Liver (tissue), 9 donors: ENCODE results near the gene RGL1. TPM values are rescaled to one million over a fixed set of nuclear protein-coding genes. Genes with fewer than 3 reads are reported as not detected.

Experiments used
- DNase-seq: peaks from one replicate; pipeline ENCODE4 v3.0.0-alpha.2; 2017; ENCODE audit warnings: low spot score
- H3K27ac ChIP-seq, 2 donors: one replicate each; pipeline ENCODE4 v1.7.0; 2013; ENCODE audit warnings: inconsistent platforms in 2 of 2, low read length in 2 of 2, control low read depth in 1 of 2, low read depth in 1 of 2, mild to moderate bottlenecking in 1 of 2
- H3K27me3 ChIP-seq, 4 donors: one replicate each; pipeline versions ENCODE4 v1.6.1 to v1.7.0; 2013; ENCODE audit warnings: low read length in 3 of 4, inconsistent platforms in 1 of 4, mild to moderate bottlenecking in 1 of 4, moderate library complexity in 1 of 4; ENCODE audit not compliant: control insufficient read depth in 4 of 4, insufficient read depth in 4 of 4
- H3K36me3 ChIP-seq, 4 donors: one replicate each; pipeline versions ENCODE4 v1.6.1 to v1.7.0; 2013; ENCODE audit warnings: low read length in 3 of 4, mild to moderate bottlenecking in 3 of 4, low read depth in 1 of 4, moderate library complexity in 1 of 4; ENCODE audit not compliant: control insufficient read depth in 4 of 4, insufficient read depth in 3 of 4
- H3K4me1 ChIP-seq, 4 donors: one replicate each; pipeline versions ENCODE4 v1.6.1 to v1.7.0; 2013; ENCODE audit warnings: low read length in 3 of 4, mild to moderate bottlenecking in 3 of 4, moderate library complexity in 1 of 4; ENCODE audit not compliant: control insufficient read depth in 4 of 4, insufficient read depth in 4 of 4
- H3K4me3 ChIP-seq, 3 donors: one replicate each; pipeline versions ENCODE4 v1.6.1 to v1.7.0; 2013; ENCODE audit warnings: low read length in 3 of 3, control low read depth in 1 of 3, low read depth in 1 of 3, mild to moderate bottlenecking in 1 of 3
- H3K9ac ChIP-seq, 2 donors: one replicate each; pipeline ENCODE4 v1.7.0; 2013; ENCODE audit warnings: low read length in 2 of 2, mild to moderate bottlenecking in 2 of 2, moderate library complexity in 2 of 2, control low read depth in 1 of 2, low read depth in 1 of 2
- H3K9me3 ChIP-seq, 4 donors: one replicate each; pipeline versions ENCODE4 v1.6.1 to v1.7.0; 2013; ENCODE audit warnings: low read length in 3 of 4; ENCODE audit not compliant: control insufficient read depth in 4 of 4
- EGR1 ChIP-seq, 2 donors: IDR thresholded peaks; 2 replicates each; pipeline ENCODE4 v1.6.1; 2016 to 2018; ENCODE audit warnings: antibody characterized with exemption in 2 of 2, low read depth in 2 of 2
- FOXA1 ChIP-seq: IDR thresholded peaks from 2 replicates; pipeline ENCODE4 v1.6.1; 2016; ENCODE audit warnings: antibody characterized with exemption
- HNF4A ChIP-seq, 2 donors: conservative IDR thresholded peaks; 2 replicates each; pipeline ENCODE4 v1.6.1; 2016; ENCODE audit warnings: antibody characterized with exemption in 2 of 2, mild to moderate bottlenecking in 2 of 2
- HNF4G ChIP-seq: IDR thresholded peaks from 2 replicates; pipeline ENCODE4 v1.6.1; 2016; ENCODE audit warnings: antibody characterized with exemption
- JUND ChIP-seq, 2 donors: IDR thresholded peaks; 2 replicates each; pipeline ENCODE4 v1.6.1; 2016; ENCODE audit warnings: antibody characterized with exemption in 2 of 2
- NR2F2 ChIP-seq: IDR thresholded peaks from 2 replicates; pipeline ENCODE4 v1.6.1; 2016; ENCODE audit warnings: antibody characterized with exemption
- SP1 ChIP-seq: IDR thresholded peaks from 2 replicates; pipeline ENCODE4 v1.6.1; 2018; ENCODE audit warnings: antibody characterized with exemption, mild to moderate bottlenecking
- TAF1 ChIP-seq: conservative IDR thresholded peaks from 2 replicates; pipeline ENCODE4 v1.6.1; 2016; ENCODE audit warnings: antibody characterized with exemption, mild to moderate bottlenecking
- YY1 ChIP-seq: IDR thresholded peaks from 2 replicates; pipeline ENCODE4 v1.6.1; 2016; ENCODE audit warnings: antibody characterized with exemption, mild to moderate bottlenecking
- WGBS: extraction: QIAGEN DNeasy Blood & Tissue Kit; methylation state at CpG from one replicate; pipeline ENCODE4 v1.1.7; 2013; 5-methylcytosine and 5-hydroxymethylcytosine counted together
- polyA plus RNA-seq, 2 donors: library from polyadenylated mRNA; stranded (reverse) in 1 of 2; unstranded in 1 of 2; fragments of 200-250 nt in 1 of 2; fragments of >200 nt in 1 of 2; fragmentation: Nextera tagmentation in 1 of 2; extraction: Ambion mirVana in 1 of 2; gene quantifications; one replicate each; pipeline versions ENCODE4 v1.2.1 to v1.2.3, GENCODE V29; 2013 to 2015
- total RNA-seq, 2 donors: library from RNA; depleted of rRNA; stranded (reverse); fragments of >200 nt; gene quantifications; one replicate each; pipeline ENCODE4 v1.2.3, GENCODE V29; 2014
- TF ChIP-seq, protein P1 (sequence below): IDR thresholded peaks from 2 replicates; pipeline ENCODE4 v1.6.1; 2016; ENCODE audit warnings: antibody characterized with exemption
- TF ChIP-seq, protein P2 (sequence below): IDR thresholded peaks from 2 replicates; pipeline ENCODE4 v1.6.1; 2016; ENCODE audit warnings: antibody characterized with exemption
- TF ChIP-seq, protein P3 (sequence below): IDR thresholded peaks from 2 replicates; pipeline ENCODE4 v1.6.1; 2016; ENCODE audit warnings: antibody characterized with exemption
- TF ChIP-seq, protein P4 (sequence below): IDR thresholded peaks from 2 replicates; pipeline ENCODE4 v1.6.1; 2016; ENCODE audit warnings: antibody characterized with exemption, mild to moderate bottlenecking
- TF ChIP-seq, protein P5 (sequence below): fragments of 150-350 bp; IDR thresholded peaks from 2 replicates; pipeline ENCODE4 v1.5.1; 2017; ENCODE audit warnings: improper control_type of control experiment, low read depth, low read length; ENCODE audit not compliant: missing input control
- donor health status: healthy.
- donor health status: healthy.
- donor health status: healthy.
- donor health status: healthy.
- donor health status: healthy.

The RGL1 gene
- total and polyA plus RNA-seq, 4 donors: 3.9 to 15.3 (median 8.9) TPM

GRCh38 chr1:183879966-183880365 is 75.0 kb downstream of the RGL1 start:
- H3K9ac ChIP-seq: no peak overlapping the region
- H3K27me3 ChIP-seq: no peaks in the 10 kb centered on the region
- no peak for DNase-seq
- peaks cover 0 to 10% (median 2%) of the 10 kb centered on the region in 4 donors for H3K4me1 ChIP-seq
- H3K9me3 ChIP-seq: no peaks in the 10 kb centered on the region
- no peak overlapping the region for H3K4me3 ChIP-seq
- H3K27ac ChIP-seq: no peak overlapping the region
- H3K36me3 ChIP-seq: no peaks in the 10 kb centered on the region
- TF ChIP-seq, protein P1, sequence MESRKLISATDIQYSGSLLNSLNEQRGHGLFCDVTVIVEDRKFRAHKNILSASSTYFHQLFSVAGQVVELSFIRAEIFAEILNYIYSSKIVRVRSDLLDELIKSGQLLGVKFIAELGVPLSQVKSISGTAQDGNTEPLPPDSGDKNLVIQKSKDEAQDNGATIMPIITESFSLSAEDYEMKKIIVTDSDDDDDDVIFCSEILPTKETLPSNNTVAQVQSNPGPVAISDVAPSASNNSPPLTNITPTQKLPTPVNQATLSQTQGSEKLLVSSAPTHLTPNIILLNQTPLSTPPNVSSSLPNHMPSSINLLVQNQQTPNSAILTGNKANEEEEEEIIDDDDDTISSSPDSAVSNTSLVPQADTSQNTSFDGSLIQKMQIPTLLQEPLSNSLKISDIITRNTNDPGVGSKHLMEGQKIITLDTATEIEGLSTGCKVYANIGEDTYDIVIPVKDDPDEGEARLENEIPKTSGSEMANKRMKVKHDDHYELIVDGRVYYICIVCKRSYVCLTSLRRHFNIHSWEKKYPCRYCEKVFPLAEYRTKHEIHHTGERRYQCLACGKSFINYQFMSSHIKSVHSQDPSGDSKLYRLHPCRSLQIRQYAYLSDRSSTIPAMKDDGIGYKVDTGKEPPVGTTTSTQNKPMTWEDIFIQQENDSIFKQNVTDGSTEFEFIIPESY: no peak
- TF ChIP-seq, protein P2, sequence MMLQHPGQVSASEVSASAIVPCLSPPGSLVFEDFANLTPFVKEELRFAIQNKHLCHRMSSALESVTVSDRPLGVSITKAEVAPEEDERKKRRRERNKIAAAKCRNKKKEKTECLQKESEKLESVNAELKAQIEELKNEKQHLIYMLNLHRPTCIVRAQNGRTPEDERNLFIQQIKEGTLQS: no peak
- TF ChIP-seq, protein P3, sequence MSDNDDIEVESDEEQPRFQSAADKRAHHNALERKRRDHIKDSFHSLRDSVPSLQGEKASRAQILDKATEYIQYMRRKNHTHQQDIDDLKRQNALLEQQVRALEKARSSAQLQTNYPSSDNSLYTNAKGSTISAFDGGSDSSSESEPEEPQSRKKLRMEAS: no peak
- TF ChIP-seq FOXA1: no peak
- TF ChIP-seq SP1: no peak
- TF ChIP-seq YY1: no peak
- no peak for TF ChIP-seq HNF4G
- TF ChIP-seq EGR1 (IDR thresholded peaks at IDR 0.05; ENCODE audit: low read depth in 2 of 2): no peak
- TF ChIP-seq, protein P4, sequence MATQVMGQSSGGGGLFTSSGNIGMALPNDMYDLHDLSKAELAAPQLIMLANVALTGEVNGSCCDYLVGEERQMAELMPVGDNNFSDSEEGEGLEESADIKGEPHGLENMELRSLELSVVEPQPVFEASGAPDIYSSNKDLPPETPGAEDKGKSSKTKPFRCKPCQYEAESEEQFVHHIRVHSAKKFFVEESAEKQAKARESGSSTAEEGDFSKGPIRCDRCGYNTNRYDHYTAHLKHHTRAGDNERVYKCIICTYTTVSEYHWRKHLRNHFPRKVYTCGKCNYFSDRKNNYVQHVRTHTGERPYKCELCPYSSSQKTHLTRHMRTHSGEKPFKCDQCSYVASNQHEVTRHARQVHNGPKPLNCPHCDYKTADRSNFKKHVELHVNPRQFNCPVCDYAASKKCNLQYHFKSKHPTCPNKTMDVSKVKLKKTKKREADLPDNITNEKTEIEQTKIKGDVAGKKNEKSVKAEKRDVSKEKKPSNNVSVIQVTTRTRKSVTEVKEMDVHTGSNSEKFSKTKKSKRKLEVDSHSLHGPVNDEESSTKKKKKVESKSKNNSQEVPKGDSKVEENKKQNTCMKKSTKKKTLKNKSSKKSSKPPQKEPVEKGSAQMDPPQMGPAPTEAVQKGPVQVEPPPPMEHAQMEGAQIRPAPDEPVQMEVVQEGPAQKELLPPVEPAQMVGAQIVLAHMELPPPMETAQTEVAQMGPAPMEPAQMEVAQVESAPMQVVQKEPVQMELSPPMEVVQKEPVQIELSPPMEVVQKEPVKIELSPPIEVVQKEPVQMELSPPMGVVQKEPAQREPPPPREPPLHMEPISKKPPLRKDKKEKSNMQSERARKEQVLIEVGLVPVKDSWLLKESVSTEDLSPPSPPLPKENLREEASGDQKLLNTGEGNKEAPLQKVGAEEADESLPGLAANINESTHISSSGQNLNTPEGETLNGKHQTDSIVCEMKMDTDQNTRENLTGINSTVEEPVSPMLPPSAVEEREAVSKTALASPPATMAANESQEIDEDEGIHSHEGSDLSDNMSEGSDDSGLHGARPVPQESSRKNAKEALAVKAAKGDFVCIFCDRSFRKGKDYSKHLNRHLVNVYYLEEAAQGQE: no peak
- 77% methylated on average over 1 of the region's 1 CpG for WGBS

DNA sequence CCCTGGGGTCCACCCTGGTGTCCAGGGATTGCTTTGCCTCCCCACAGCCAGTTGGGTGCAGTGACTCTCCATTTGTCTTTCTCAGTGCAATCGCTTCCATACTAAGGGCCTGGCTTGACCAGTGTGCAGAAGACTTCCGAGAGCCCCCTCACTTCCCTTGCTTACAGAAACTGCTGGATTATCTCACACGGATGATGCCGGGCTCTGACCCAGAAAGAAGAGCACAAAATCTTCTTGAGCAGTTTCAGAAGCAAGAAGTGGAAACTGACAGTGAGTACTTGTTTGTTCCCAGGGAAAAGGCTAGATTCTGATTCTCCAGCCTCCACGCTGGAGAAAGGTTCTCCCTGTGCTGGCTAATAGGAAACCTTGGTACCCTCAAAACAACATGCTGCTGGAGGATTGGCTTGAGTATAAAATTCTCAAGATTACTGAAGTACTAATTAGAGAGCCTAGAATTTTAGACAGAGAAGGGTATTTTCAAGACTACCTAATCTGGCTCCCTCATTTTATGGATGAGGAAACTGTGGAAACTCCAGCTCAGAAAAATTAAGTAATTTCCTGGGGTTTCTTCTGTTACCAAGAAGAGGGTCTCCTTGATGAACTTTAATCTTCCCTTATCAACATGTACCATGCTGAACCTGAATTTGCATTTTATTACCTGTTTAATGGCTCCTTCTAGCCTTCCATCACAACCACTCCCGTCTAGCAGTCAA is 75.8 kb downstream of the RGL1 start:
- peaks cover 0 to 10% (median 2%) of the 10 kb centered on the region in 4 donors for H3K4me1 ChIP-seq
- WGBS: 83% methylated on average over 6 of the region's 6 CpGs
- H3K27ac ChIP-seq: no peak overlapping the region
- no peaks in the 10 kb centered on the region for H3K9me3 ChIP-seq
- no peaks in the 10 kb centered on the region for H3K27me3 ChIP-seq
- TF ChIP-seq JUND (IDR thresholded peaks at IDR 0.05) (no peak), FOXA1 (no peak), NR2F2 (no peak), SP1 (no peak), TAF1 (no peak), HNF4G (no peak), HNF4A (conservative IDR thresholded peaks at IDR 0.05) (no peak)
- TF ChIP-seq, protein P5, sequence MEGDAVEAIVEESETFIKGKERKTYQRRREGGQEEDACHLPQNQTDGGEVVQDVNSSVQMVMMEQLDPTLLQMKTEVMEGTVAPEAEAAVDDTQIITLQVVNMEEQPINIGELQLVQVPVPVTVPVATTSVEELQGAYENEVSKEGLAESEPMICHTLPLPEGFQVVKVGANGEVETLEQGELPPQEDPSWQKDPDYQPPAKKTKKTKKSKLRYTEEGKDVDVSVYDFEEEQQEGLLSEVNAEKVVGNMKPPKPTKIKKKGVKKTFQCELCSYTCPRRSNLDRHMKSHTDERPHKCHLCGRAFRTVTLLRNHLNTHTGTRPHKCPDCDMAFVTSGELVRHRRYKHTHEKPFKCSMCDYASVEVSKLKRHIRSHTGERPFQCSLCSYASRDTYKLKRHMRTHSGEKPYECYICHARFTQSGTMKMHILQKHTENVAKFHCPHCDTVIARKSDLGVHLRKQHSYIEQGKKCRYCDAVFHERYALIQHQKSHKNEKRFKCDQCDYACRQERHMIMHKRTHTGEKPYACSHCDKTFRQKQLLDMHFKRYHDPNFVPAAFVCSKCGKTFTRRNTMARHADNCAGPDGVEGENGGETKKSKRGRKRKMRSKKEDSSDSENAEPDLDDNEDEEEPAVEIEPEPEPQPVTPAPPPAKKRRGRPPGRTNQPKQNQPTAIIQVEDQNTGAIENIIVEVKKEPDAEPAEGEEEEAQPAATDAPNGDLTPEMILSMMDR: no peak
- TF ChIP-seq, protein P2: no peak
- TF ChIP-seq, protein P3: no peak
- no peaks in the 10 kb centered on the region for H3K36me3 ChIP-seq
- DNase-seq: no peak
- no peak overlapping the region for H3K9ac ChIP-seq
- no peak overlapping the region for H3K4me3 ChIP-seq
